HEK293 (cell line): ENCODE results near the gene MYL3.

Source experiments
- CTCF ChIA-PET: fragments of 350-600 bp; formaldehyde crosslinking; extraction: SDS; loops from one replicate; lab custom pipeline; 2021; ENCODE audit warnings: antibody characterized with exemption; lab: Yijun Ruan, JAX
- POLR2A ChIA-PET: fragments of 300-600 bp; formaldehyde crosslinking; extraction: SDS; loops from one replicate; lab custom pipeline; 2020; ENCODE audit warnings: antibody characterized with exemption, inconsistent platforms; lab: Yijun Ruan, JAX
- H3K27ac ChIP-seq: fragments of 200-500 bp; sonication (Bioruptor generic); 2 replicates; pipeline ENCODE4 v1.5.1; 2014; ENCODE audit warnings: low read depth, low read length, control low read depth, inconsistent platforms; ENCODE audit errors: extremely low read depth
- H3K36me3 ChIP-seq, 2 experiments: fragments of 200-500 bp in 1 of 2; sonication (Bioruptor generic) in 1 of 2; 1 replicate in 1 of 2; 2 replicates in 1 of 2; pipeline ENCODE4 v1.5.1; 2014 to 2017; ENCODE audit warnings: inconsistent platforms in 2 of 2, low read length in 2 of 2; ENCODE audit not compliant: control insufficient read depth in 2 of 2, insufficient read depth in 1 of 2
- H3K4me1 ChIP-seq: fragments of 200-500 bp; sonication (Bioruptor generic); 2 replicates; pipeline ENCODE4 v1.5.1; 2014; ENCODE audit warnings: mild to moderate bottlenecking, low read length, inconsistent platforms; ENCODE audit not compliant: control insufficient read depth, insufficient read depth
- H3K4me3 ChIP-seq: 2 replicates; pipeline ENCODE4 v1.5.1; 2011; ENCODE audit warnings: low read depth, mild to moderate bottlenecking, control low read depth, low read length, moderate library complexity
- H3K9me3 ChIP-seq: fragments of 200-500 bp; sonication (Bioruptor generic); 2 replicates; pipeline ENCODE4 v1.5.1; 2014; ENCODE audit warnings: low read depth, low read length, inconsistent platforms; ENCODE audit not compliant: control insufficient read depth, insufficient read depth
- EGR2 ChIP-seq: fragments of 450-650 bp; formaldehyde crosslinking; IDR thresholded peaks from 2 replicates; pipeline ENCODE4 v1.5.1; 2016; ENCODE audit warnings: low read depth, missing biosample characterization, missing genetic modification characterization
- ELK4 ChIP-seq: IDR thresholded peaks from 2 replicates; pipeline ENCODE4 v1.6.1; 2011; ENCODE audit warnings: mild to moderate bottlenecking, low read depth, low read length, borderline replicate concordance
- GLI2 ChIP-seq: fragments of 450-650 bp; formaldehyde crosslinking; IDR thresholded peaks from 2 replicates; pipeline ENCODE4; 2017; ENCODE audit warnings: missing biosample characterization, missing genetic modification characterization, low read depth, borderline replicate concordance
- KLF7 ChIP-seq: fragments of 450-650 bp; formaldehyde crosslinking; IDR thresholded peaks from 2 replicates; pipeline ENCODE4 v1.5.1; 2016; ENCODE audit warnings: missing biosample characterization, missing genetic modification characterization, borderline replicate concordance
- KLF8 ChIP-seq: fragments of 450-650 bp; formaldehyde crosslinking; IDR thresholded peaks from 2 replicates; pipeline ENCODE4 v1.5.1; 2016; ENCODE audit warnings: missing biosample characterization, missing genetic modification characterization
- ZBTB21 ChIP-seq: fragments of 450-650 bp; formaldehyde crosslinking; IDR thresholded peaks from 2 replicates; pipeline ENCODE4 v1.5.1; 2017; ENCODE audit warnings: missing biosample characterization, missing genetic modification characterization
- ZBTB7A ChIP-seq: fragments of 450-650 bp; formaldehyde crosslinking; IDR thresholded peaks from 2 replicates; pipeline ENCODE4 v1.5.1; 2016; ENCODE audit warnings: low read depth, missing biosample characterization, missing genetic modification characterization
- ZIC2 ChIP-seq: fragments of 450-650 bp; formaldehyde crosslinking; IDR thresholded peaks from 2 replicates; pipeline ENCODE4 v1.5.1; 2016; ENCODE audit warnings: missing biosample characterization, missing genetic modification characterization
- ZNF10 ChIP-seq: fragments of 450-650 bp; formaldehyde crosslinking; IDR thresholded peaks from 2 replicates; pipeline ENCODE4 v1.5.1; 2017; ENCODE audit warnings: missing biosample characterization, missing genetic modification characterization
- ZNF133 ChIP-seq: fragments of 450-650 bp; formaldehyde crosslinking; IDR thresholded peaks from 2 replicates; pipeline ENCODE4 v1.5.1; 2016; ENCODE audit warnings: missing biosample characterization, missing genetic modification characterization
- ZNF266 ChIP-seq: fragments of 450-650 bp; formaldehyde crosslinking; IDR thresholded peaks from 2 replicates; pipeline ENCODE4 v1.5.1; 2016; ENCODE audit warnings: missing biosample characterization, missing genetic modification characterization, low read depth
- ZNF514 ChIP-seq: fragments of 450-650 bp; formaldehyde crosslinking; IDR thresholded peaks from 2 replicates; pipeline ENCODE4 v1.5.1; 2016; ENCODE audit warnings: missing biosample characterization, missing genetic modification characterization
- ZNF558 ChIP-seq: fragments of 450-650 bp; formaldehyde crosslinking; IDR thresholded peaks from 2 replicates; pipeline ENCODE4 v1.5.1; 2016; ENCODE audit warnings: missing biosample characterization, missing genetic modification characterization
- TF ChIP-seq, protein P1 (sequence below): fragments of 450-650 bp; formaldehyde crosslinking; IDR thresholded peaks from 2 replicates; pipeline ENCODE4 v1.5.1; 2016; ENCODE audit warnings: missing biosample characterization, missing genetic modification characterization
- TF ChIP-seq, protein P2 (sequence below): fragments of 450-650 bp; formaldehyde crosslinking; IDR thresholded peaks from 2 replicates; pipeline ENCODE4 v1.5.1; 2016; ENCODE audit warnings: missing biosample characterization, missing genetic modification characterization

The MYL3 gene

DNA sequence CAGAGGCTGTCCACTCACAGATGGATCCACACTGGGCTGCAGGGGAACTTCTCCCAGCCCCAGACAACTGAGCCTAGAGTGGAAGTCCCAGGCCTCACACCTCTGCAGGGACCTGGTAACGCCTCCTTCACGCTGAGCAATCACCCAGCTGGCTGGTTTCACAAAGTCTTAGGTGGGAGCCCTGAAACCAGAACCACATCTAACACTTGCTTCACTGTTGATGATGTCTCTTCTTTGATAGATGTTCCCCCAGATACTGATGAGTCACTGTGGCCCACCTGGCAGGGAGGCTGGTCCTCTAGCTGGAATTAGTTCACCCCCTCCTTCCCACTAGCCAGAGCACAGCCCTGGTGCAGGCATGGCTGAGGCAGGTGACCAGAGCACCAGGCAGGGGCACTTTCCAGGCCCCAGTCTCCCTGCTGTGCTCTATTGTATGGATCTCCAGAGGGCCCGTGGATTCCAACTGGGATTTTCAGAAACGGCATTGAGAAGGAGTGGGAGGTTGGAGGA, 33.5 kb downstream of the MYL3 start:
- Histone ChIP-seq H3K4me1 (no peaks in the 10 kb centered on the region), H3K4me3 (no peak overlapping the region)
- TF ChIP-seq ZBTB7A: no peak
- no peak for TF ChIP-seq KLF7 (tag by site-specific recombination)
- no peak for TF ChIP-seq ZBTB21 (tag by site-specific recombination)
- peak; percentile 48; the same call in 1 of the 2 replicates for TF ChIP-seq ZIC2 (tag by site-specific recombination)
- no peak for TF ChIP-seq EGR2 (tag by site-specific recombination)
- no peak for TF ChIP-seq ZNF558 (tag by site-specific recombination)
- no peak for TF ChIP-seq ZNF133
- TF ChIP-seq, protein P1, sequence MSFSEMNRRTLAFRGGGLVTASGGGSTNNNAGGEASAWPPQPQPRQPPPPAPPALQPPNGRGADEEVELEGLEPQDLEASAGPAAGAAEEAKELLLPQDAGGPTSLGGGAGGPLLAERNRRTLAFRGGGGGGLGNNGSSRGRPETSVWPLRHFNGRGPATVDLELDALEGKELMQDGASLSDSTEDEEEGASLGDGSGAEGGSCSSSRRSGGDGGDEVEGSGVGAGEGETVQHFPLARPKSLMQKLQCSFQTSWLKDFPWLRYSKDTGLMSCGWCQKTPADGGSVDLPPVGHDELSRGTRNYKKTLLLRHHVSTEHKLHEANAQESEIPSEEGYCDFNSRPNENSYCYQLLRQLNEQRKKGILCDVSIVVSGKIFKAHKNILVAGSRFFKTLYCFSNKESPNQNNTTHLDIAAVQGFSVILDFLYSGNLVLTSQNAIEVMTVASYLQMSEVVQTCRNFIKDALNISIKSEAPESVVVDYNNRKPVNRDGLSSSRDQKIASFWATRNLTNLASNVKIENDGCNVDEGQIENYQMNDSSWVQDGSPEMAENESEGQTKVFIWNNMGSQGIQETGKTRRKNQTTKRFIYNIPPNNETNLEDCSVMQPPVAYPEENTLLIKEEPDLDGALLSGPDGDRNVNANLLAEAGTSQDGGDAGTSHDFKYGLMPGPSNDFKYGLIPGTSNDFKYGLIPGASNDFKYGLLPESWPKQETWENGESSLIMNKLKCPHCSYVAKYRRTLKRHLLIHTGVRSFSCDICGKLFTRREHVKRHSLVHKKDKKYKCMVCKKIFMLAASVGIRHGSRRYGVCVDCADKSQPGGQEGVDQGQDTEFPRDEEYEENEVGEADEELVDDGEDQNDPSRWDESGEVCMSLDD: no peak
- TF ChIP-seq, all 188 proteins: peak for 1
- Histone ChIP-seq H3K9me3 (no peaks in the 10 kb centered on the region), H3K27ac (no peak overlapping the region), H3K36me3 (no peaks in the 10 kb centered on the region)
- ChIA-PET POLR2A (no interaction called here), CTCF (no interaction called here)

DNA sequence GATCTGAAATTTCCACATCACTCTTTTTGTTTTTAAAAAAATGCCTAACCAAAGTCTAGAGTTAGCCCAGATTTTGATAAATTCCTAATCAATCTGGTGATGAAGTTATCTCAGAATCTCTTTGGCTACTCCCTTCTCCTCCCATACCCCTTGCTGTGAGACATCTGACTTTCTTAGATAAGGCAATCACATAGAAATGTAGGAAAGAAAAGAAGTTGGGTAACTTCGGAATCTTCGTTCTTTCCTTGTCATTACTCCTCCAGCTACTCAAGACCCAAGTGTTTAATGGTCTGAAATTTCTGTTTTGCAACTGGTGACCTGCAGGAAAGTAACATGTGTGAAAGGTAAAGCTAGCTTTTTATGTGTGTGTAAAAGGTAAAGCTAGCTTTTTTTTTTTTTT, 37.8 kb downstream of the MYL3 start:
- H3K36me3 ChIP-seq: no peaks in the 10 kb centered on the region
- H3K4me1 ChIP-seq: no peaks in the 10 kb centered on the region
- H3K27ac ChIP-seq: no peak overlapping the region
- TF ChIP-seq ELK4 (no peak), ZNF514 (tag by site-specific recombination) (no peak), ZNF10 (tag by site-specific recombination) (no peak), KLF8 (tag by site-specific recombination) (no peak), ZNF266 (no peak), GLI2 (tag by site-specific recombination) (no peak)
- TF ChIP-seq, protein P2, sequence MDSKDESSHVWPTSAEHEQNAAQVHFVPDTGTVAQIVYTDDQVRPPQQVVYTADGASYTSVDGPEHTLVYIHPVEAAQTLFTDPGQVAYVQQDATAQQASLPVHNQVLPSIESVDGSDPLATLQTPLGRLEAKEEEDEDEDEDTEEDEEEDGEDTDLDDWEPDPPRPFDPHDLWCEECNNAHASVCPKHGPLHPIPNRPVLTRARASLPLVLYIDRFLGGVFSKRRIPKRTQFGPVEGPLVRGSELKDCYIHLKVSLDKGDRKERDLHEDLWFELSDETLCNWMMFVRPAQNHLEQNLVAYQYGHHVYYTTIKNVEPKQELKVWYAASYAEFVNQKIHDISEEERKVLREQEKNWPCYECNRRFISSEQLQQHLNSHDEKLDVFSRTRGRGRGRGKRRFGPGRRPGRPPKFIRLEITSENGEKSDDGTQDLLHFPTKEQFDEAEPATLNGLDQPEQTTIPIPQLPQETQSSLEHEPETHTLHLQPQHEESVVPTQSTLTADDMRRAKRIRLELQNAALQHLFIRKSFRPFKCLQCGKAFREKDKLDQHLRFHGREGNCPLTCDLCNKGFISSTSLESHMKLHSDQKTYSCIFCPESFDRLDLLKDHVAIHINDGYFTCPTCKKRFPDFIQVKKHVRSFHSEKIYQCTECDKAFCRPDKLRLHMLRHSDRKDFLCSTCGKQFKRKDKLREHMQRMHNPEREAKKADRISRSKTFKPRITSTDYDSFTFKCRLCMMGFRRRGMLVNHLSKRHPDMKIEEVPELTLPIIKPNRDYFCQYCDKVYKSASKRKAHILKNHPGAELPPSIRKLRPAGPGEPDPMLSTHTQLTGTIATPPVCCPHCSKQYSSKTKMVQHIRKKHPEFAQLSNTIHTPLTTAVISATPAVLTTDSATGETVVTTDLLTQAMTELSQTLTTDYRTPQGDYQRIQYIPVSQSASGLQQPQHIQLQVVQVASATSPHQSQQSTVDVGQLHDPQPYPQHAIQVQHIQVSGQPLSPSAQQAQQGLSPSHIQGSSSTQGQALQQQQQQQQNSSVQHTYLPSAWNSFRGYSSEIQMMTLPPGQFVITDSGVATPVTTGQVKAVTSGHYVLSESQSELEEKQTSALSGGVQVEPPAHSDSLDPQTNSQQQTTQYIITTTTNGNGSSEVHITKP (tag by site-specific recombination): no peak
- no peaks in the 10 kb centered on the region for H3K9me3 ChIP-seq
- H3K4me3 ChIP-seq: no peak overlapping the region
- POLR2A ChIA-PET: no interaction called here
- CTCF ChIA-PET: no interaction called here
